ENCODE results near the gene RHOA.

- TF ChIP-seq, protein P1, sequence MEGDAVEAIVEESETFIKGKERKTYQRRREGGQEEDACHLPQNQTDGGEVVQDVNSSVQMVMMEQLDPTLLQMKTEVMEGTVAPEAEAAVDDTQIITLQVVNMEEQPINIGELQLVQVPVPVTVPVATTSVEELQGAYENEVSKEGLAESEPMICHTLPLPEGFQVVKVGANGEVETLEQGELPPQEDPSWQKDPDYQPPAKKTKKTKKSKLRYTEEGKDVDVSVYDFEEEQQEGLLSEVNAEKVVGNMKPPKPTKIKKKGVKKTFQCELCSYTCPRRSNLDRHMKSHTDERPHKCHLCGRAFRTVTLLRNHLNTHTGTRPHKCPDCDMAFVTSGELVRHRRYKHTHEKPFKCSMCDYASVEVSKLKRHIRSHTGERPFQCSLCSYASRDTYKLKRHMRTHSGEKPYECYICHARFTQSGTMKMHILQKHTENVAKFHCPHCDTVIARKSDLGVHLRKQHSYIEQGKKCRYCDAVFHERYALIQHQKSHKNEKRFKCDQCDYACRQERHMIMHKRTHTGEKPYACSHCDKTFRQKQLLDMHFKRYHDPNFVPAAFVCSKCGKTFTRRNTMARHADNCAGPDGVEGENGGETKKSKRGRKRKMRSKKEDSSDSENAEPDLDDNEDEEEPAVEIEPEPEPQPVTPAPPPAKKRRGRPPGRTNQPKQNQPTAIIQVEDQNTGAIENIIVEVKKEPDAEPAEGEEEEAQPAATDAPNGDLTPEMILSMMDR (conservative IDR thresholded peaks at IDR 0.05; ENCODE audit: low read depth, low read length), result no peak
- no peak for TF ChIP-seq EZH2phosphoT487 (IDR thresholded peaks at IDR 0.05; ENCODE audit: borderline replicate concordance, low read length)
Measured at GRCh38 chr3:49333091-49333490, 78.7 kb downstream of the RHOA start.

Data from PC-3 (cell line).